Breast epithelium (tissue), 4 donors: ENCODE data around the gene CARD9. TPM values are rescaled to one million over a fixed set of nuclear protein-coding genes. Genes with fewer than 3 reads are reported as not detected.

ENCODE experiments used
- DNase-seq, 2 donors: peaks; one replicate each; pipeline ENCODE4 v3.0.0-alpha.2; 2019; ENCODE audit warnings: low spot score in 2 of 2
- H3K27ac ChIP-seq, 2 donors: fragments of 200-600 bp; sonication (generic) in 1 of 2; one replicate each; pipeline ENCODE4 v1.5.1; 2016 to 2019; ENCODE audit warnings: mild to moderate bottlenecking in 1 of 2
- H3K27me3 ChIP-seq, 2 donors: fragments of 200-600 bp; sonication (generic) in 1 of 2; one replicate each; pipeline versions ENCODE4 v1.5.1 to v1.6.0; 2017 to 2019; ENCODE audit warnings: control low read depth in 1 of 2, mild to moderate bottlenecking in 1 of 2
- H3K36me3 ChIP-seq: fragments of 200-600 bp; one replicate; pipeline ENCODE4 v1.5.1; 2019
- H3K4me1 ChIP-seq, 2 donors: fragments of 200-600 bp; sonication (generic); one replicate each; pipeline ENCODE4 v1.5.1; 2016 to 2019; ENCODE audit warnings: control low read depth in 1 of 2
- H3K4me3 ChIP-seq, 3 donors: fragments of 200-600 bp; sonication (generic); 1 replicate in 2 of 3; 2 replicates in 1 of 3; pipeline ENCODE4 v1.5.1; 2016 to 2019; ENCODE audit warnings: mild to moderate bottlenecking in 3 of 3, moderate library complexity in 2 of 3
- H3K9me3 ChIP-seq, 2 donors: fragments of 200-600 bp; sonication (generic) in 1 of 2; one replicate each; pipeline ENCODE4 v1.5.1; 2016 to 2019; ENCODE audit warnings: control low read depth in 1 of 2
- CTCF ChIP-seq, 3 donors: fragments of 450-650 bp; IDR thresholded peaks; one replicate each; pipeline ENCODE4 v1.5.1; 2016 to 2017; ENCODE audit warnings: antibody characterized with exemption in 3 of 3, mild to moderate bottlenecking in 3 of 3, moderate library complexity in 3 of 3
- POLR2A ChIP-seq: fragments of 450-650 bp; IDR thresholded peaks from one replicate; pipeline ENCODE4 v1.6.1; 2016; ENCODE audit warnings: antibody characterized with exemption, mild to moderate bottlenecking, moderate library complexity
- POLR2AphosphoS5 ChIP-seq, 3 donors: sonication (generic); formaldehyde crosslinking; IDR thresholded peaks; one replicate each; pipeline ENCODE4 v1.6.1; 2017; ENCODE audit warnings: antibody characterized with exemption in 3 of 3
- intact Hi-C: fragments of 100-400 bp; cut with DNase I; formaldehyde crosslinking; loops from one replicate; pipeline ENCODE4 v1.15.1; 2023; ENCODE audit warnings: low total_unique reads
- total RNA-seq, 3 donors: library from RNA; depleted of rRNA; stranded (reverse); fragments of >200 nt; gene quantifications; one replicate each; pipeline ENCODE4 v1.1.0, GENCODE V29; 2016

The CARD9 gene
- total RNA-seq, 3 donors from 2014 or later = 3.0 to 7.6 (median 3.3) TPM

GRCh38 chr9:136385015-136385414, 11.5 kb upstream of the CARD9 start:
- Histone ChIP-seq H3K4me1 (no peaks in the 10 kb centered on the region), H3K27ac (no peak overlapping the region), H3K27me3 (no peaks in the 10 kb centered on the region), H3K9me3 (no peaks in the 10 kb centered on the region), H3K36me3 (no peaks in the 10 kb centered on the region), H3K4me3 (no peak overlapping the region)
- TF ChIP-seq POLR2A (no peak), POLR2AphosphoS5 (IDR thresholded peaks at IDR 0.05) (no peak), CTCF (IDR thresholded peaks at IDR 0.05) (no peak)
- intact Hi-C loops = no loop called here
- DNase-seq = no peak

- Histone ChIP-seq H3K27ac (no peak overlapping the region), H3K4me3 (no peak overlapping the region), H3K9me3 (no peaks in the 10 kb centered on the region), H3K4me1 (no peaks in the 10 kb centered on the region), H3K36me3 (no peaks in the 10 kb centered on the region), H3K27me3 (no peaks in the 10 kb centered on the region)
- TF ChIP-seq POLR2AphosphoS5 (IDR thresholded peaks at IDR 0.05) (no peak), POLR2A (no peak), CTCF (IDR thresholded peaks at IDR 0.05) (no peak)
- intact Hi-C loops = no loop called here
- DNase-seq = no peak
Observed at GRCh38 chr9:136383436-136383835, 10.0 kb upstream of the CARD9 start.

- Histone ChIP-seq H3K4me1 (no peaks in the 10 kb centered on the region), H3K27me3 (no peaks in the 10 kb centered on the region), H3K9me3 (no peaks in the 10 kb centered on the region), H3K36me3 (no peaks in the 10 kb centered on the region), H3K27ac (no peak overlapping the region), H3K4me3 (no peak overlapping the region)
- no peak for DNase-seq
- intact Hi-C loops = loop anchor here (2.0 kb wide), 1 partner anchor 143 kb away; no protein-coding TSS in a partner anchor
- TF ChIP-seq CTCF (IDR thresholded peaks at IDR 0.05) (no peak), POLR2AphosphoS5 (IDR thresholded peaks at IDR 0.05) (no peak), POLR2A (no peak)
Observed at GRCh38 chr9:136381966-136382513, 8.6 kb upstream of the CARD9 start.

- TF ChIP-seq POLR2AphosphoS5 (IDR thresholded peaks at IDR 0.05) = no peak
- no peak for TF ChIP-seq POLR2A
- TF ChIP-seq CTCF (IDR thresholded peaks at IDR 0.05) = no peak
- intact Hi-C loops = loop anchor here (2.0 kb wide), 1 partner anchor 143 kb away; no protein-coding TSS in a partner anchor
- no peaks in the 10 kb centered on the region for H3K4me1 ChIP-seq
- H3K4me3 ChIP-seq = no peak overlapping the region
- H3K27ac ChIP-seq = no peak overlapping the region
- DNase-seq = no peak
- H3K27me3 ChIP-seq = no peaks in the 10 kb centered on the region
- H3K36me3 ChIP-seq = no peaks in the 10 kb centered on the region
- H3K9me3 ChIP-seq = no peaks in the 10 kb centered on the region
Observed at GRCh38 chr9:136381311-136381710, 7.8 kb upstream of the CARD9 start.

GRCh38 chr9:136380381-136380780, 6.9 kb upstream of the CARD9 start:
- H3K36me3 ChIP-seq = no peaks in the 10 kb centered on the region
- no peaks in the 10 kb centered on the region for H3K4me1 ChIP-seq
- no peak for TF ChIP-seq CTCF (IDR thresholded peaks at IDR 0.05)
- TF ChIP-seq POLR2A = no peak
- no peak for TF ChIP-seq POLR2AphosphoS5 (IDR thresholded peaks at IDR 0.05)
- no peak for DNase-seq
- no peak overlapping the region for H3K27ac ChIP-seq
- H3K27me3 ChIP-seq = no peaks in the 10 kb centered on the region
- H3K9me3 ChIP-seq = no peaks in the 10 kb centered on the region
- intact Hi-C loops = loop anchor here (2.0 kb wide), 1 partner anchor 142 kb away; no protein-coding TSS in a partner anchor
- H3K4me3 ChIP-seq = no peak overlapping the region
